HEK293 (cell line): Measurements from ENCODE around the gene SCRN2.
A peak's percentile ranks its signal among the peaks of the same experiment; 100 is the strongest.

Source experiments
- HOXC10 ChIP-seq: sonication (generic); formaldehyde crosslinking; IDR thresholded peaks from 2 replicates; pipeline ENCODE4 v1.8.1; 2023; ENCODE audit warnings: mild to moderate bottlenecking, missing genetic modification reagents
- KLF10 ChIP-seq: fragments of 450-650 bp; IDR thresholded peaks from 2 replicates; pipeline ENCODE4 v1.5.1; 2018; ENCODE audit warnings: missing biosample characterization, mild to moderate bottlenecking, missing genetic modification characterization
- OVOL3 ChIP-seq: fragments of 450-650 bp; formaldehyde crosslinking; IDR thresholded peaks from 2 replicates; pipeline ENCODE4 v1.5.1; 2016; ENCODE audit warnings: missing biosample characterization, missing genetic modification characterization
- ZBTB1 ChIP-seq: fragments of 450-650 bp; formaldehyde crosslinking; IDR thresholded peaks from 2 replicates; pipeline ENCODE4 v1.5.1; 2016; ENCODE audit warnings: missing biosample characterization, missing genetic modification characterization
- ZBTB8A ChIP-seq: fragments of 450-650 bp; formaldehyde crosslinking; IDR thresholded peaks from 2 replicates; pipeline ENCODE4 v1.5.1; 2016; ENCODE audit warnings: missing biosample characterization, missing genetic modification characterization
- ZEB2 ChIP-seq: fragments of 450-650 bp; formaldehyde crosslinking; IDR thresholded peaks from 2 replicates; pipeline ENCODE4 v1.5.1; 2016; ENCODE audit warnings: missing biosample characterization, missing genetic modification characterization
- ZFP69B ChIP-seq: fragments of 450-650 bp; formaldehyde crosslinking; IDR thresholded peaks from 2 replicates; pipeline ENCODE4 v1.5.1; 2016; ENCODE audit warnings: missing biosample characterization, missing genetic modification characterization
- ZNF138 ChIP-seq: fragments of 450-650 bp; formaldehyde crosslinking; IDR thresholded peaks from 2 replicates; pipeline ENCODE4 v1.5.1; 2016; ENCODE audit warnings: missing biosample characterization, missing genetic modification characterization, borderline replicate concordance
- ZNF155 ChIP-seq: fragments of 450-650 bp; formaldehyde crosslinking; IDR thresholded peaks from 2 replicates; pipeline ENCODE4 v1.5.1; 2016; ENCODE audit warnings: missing biosample characterization, missing genetic modification characterization
- ZNF174 ChIP-seq: fragments of 450-650 bp; formaldehyde crosslinking; IDR thresholded peaks from 2 replicates; pipeline ENCODE4 v1.5.0; 2017; ENCODE audit warnings: missing biosample characterization, mild to moderate bottlenecking, missing genetic modification characterization
- ZNF175 ChIP-seq: fragments of 450-650 bp; formaldehyde crosslinking; IDR thresholded peaks from 2 replicates; pipeline ENCODE4 v1.5.1; 2016; ENCODE audit warnings: missing biosample characterization, missing genetic modification characterization
- ZNF184 ChIP-seq: fragments of 450-650 bp; IDR thresholded peaks from 2 replicates; pipeline ENCODE4 v1.5.1; 2018; ENCODE audit warnings: missing biosample characterization, mild to moderate bottlenecking, missing genetic modification characterization
- ZNF239 ChIP-seq: fragments of 450-650 bp; formaldehyde crosslinking; IDR thresholded peaks from 2 replicates; pipeline ENCODE4 v1.5.1; 2016; ENCODE audit warnings: missing biosample characterization, missing genetic modification characterization
- ZNF280C ChIP-seq: fragments of 450-650 bp; formaldehyde crosslinking; IDR thresholded peaks from 2 replicates; pipeline ENCODE4 v1.5.1; 2016; ENCODE audit warnings: missing biosample characterization, missing genetic modification characterization
- ZNF324 ChIP-seq: fragments of 450-650 bp; formaldehyde crosslinking; IDR thresholded peaks from 2 replicates; pipeline ENCODE4 v1.5.1; 2016; ENCODE audit warnings: missing biosample characterization, missing genetic modification characterization
- ZNF398 ChIP-seq: fragments of 450-650 bp; formaldehyde crosslinking; IDR thresholded peaks from 2 replicates; pipeline ENCODE4 v1.5.1; 2017; ENCODE audit warnings: missing biosample characterization, missing genetic modification characterization
- ZNF521 ChIP-seq: fragments of 450-650 bp; formaldehyde crosslinking; IDR thresholded peaks from 2 replicates; pipeline ENCODE4 v1.5.1; 2017; ENCODE audit warnings: missing biosample characterization, mild to moderate bottlenecking, missing genetic modification characterization
- ZNF596 ChIP-seq: fragments of 450-650 bp; IDR thresholded peaks from 2 replicates; pipeline ENCODE4 v1.5.0; 2018; ENCODE audit warnings: missing biosample characterization, mild to moderate bottlenecking, missing genetic modification characterization, moderate library complexity
- ZNF600 ChIP-seq: fragments of 450-650 bp; formaldehyde crosslinking; IDR thresholded peaks from 2 replicates; pipeline ENCODE4 v1.5.1; 2016; ENCODE audit warnings: missing biosample characterization, missing genetic modification characterization
- ZNF623 ChIP-seq: fragments of 450-650 bp; formaldehyde crosslinking; IDR thresholded peaks from 2 replicates; pipeline ENCODE4 v1.5.1; 2016; ENCODE audit warnings: missing biosample characterization, missing genetic modification characterization
- ZNF626 ChIP-seq: fragments of 450-650 bp; sonication (Bioruptor Pico); formaldehyde crosslinking; IDR thresholded peaks from 2 replicates; pipeline ENCODE4 v1.5.1; 2018; ENCODE audit warnings: missing biosample characterization, missing genetic modification characterization, inconsistent platforms
- ZNF768 ChIP-seq: fragments of 450-650 bp; formaldehyde crosslinking; IDR thresholded peaks from 2 replicates; pipeline ENCODE4 v1.5.1; 2018; ENCODE audit warnings: missing biosample characterization, mild to moderate bottlenecking, missing genetic modification characterization
- TF ChIP-seq, protein P1 (sequence below): fragments of 450-650 bp; formaldehyde crosslinking; IDR thresholded peaks from 2 replicates; pipeline ENCODE4 v1.5.1; 2016; ENCODE audit warnings: missing biosample characterization, missing genetic modification characterization
- TF ChIP-seq, protein P2 (sequence below): fragments of 450-650 bp; formaldehyde crosslinking; IDR thresholded peaks from 2 replicates; pipeline ENCODE4 v1.5.1; 2016; ENCODE audit warnings: missing biosample characterization, missing genetic modification characterization
- TF ChIP-seq, protein P3 (sequence below): fragments of 450-650 bp; formaldehyde crosslinking; IDR thresholded peaks from 2 replicates; pipeline ENCODE4 v1.5.1; 2016; ENCODE audit warnings: missing biosample characterization, missing genetic modification characterization
- TF ChIP-seq, protein P4 (sequence below): fragments of 450-650 bp; formaldehyde crosslinking; IDR thresholded peaks from 2 replicates; pipeline ENCODE4 v1.5.1; 2016; ENCODE audit warnings: missing biosample characterization, missing genetic modification characterization
- TF ChIP-seq, protein P5 (sequence below): fragments of 450-650 bp; formaldehyde crosslinking; IDR thresholded peaks from 2 replicates; pipeline ENCODE4 v1.5.1; 2017; ENCODE audit warnings: missing biosample characterization, missing genetic modification characterization

SCRN2 gene

GRCh38 chr17:47810200-47810821, 30.8 kb downstream of the SCRN2 start (continued):
- no peak for TF ChIP-seq ZNF398 (tag by site-specific recombination)
- no peak for TF ChIP-seq ZNF174
- TF ChIP-seq ZNF280C (tag by site-specific recombination), result no peak
- TF ChIP-seq ZNF521 (tag by site-specific recombination), result no peak
- TF ChIP-seq, protein P1, sequence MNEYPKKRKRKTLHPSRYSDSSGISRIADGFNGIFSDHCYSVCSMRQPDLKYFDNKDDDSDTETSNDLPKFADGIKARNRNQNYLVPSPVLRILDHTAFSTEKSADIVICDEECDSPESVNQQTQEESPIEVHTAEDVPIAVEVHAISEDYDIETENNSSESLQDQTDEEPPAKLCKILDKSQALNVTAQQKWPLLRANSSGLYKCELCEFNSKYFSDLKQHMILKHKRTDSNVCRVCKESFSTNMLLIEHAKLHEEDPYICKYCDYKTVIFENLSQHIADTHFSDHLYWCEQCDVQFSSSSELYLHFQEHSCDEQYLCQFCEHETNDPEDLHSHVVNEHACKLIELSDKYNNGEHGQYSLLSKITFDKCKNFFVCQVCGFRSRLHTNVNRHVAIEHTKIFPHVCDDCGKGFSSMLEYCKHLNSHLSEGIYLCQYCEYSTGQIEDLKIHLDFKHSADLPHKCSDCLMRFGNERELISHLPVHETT (tag by site-specific recombination), result 0 out of 2 replicates have a peak, but pooled peaks have one; percentile 24
- TF ChIP-seq ZNF596 (tag by site-specific recombination), result no peak
- TF ChIP-seq, protein P2, sequence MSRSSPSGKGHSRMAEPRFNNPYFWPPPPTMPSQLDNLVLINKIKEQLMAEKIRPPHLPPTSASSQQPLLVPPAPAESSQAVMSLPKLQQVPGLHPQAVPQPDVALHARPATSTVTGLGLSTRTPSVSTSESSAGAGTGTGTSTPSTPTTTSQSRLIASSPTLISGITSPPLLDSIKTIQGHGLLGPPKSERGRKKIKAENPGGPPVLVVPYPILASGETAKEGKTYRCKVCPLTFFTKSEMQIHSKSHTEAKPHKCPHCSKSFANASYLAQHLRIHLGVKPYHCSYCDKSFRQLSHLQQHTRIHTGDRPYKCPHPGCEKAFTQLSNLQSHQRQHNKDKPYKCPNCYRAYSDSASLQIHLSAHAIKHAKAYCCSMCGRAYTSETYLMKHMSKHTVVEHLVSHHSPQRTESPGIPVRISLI (tag by site-specific recombination), result 0 out of 2 replicates have a peak, but pooled peaks have one; percentile 27
- 0 out of 2 replicates have a peak, but pooled peaks have one; percentile 25 for TF ChIP-seq ZNF324
- TF ChIP-seq HOXC10 (CRISPR knock-in tag), result no peak
- no peak for TF ChIP-seq KLF10 (tag by site-specific recombination)
- TF ChIP-seq ZNF184 (tag by site-specific recombination), result no peak
- TF ChIP-seq ZNF626 (tag by site-specific recombination), result no peak
- TF ChIP-seq, protein P3, sequence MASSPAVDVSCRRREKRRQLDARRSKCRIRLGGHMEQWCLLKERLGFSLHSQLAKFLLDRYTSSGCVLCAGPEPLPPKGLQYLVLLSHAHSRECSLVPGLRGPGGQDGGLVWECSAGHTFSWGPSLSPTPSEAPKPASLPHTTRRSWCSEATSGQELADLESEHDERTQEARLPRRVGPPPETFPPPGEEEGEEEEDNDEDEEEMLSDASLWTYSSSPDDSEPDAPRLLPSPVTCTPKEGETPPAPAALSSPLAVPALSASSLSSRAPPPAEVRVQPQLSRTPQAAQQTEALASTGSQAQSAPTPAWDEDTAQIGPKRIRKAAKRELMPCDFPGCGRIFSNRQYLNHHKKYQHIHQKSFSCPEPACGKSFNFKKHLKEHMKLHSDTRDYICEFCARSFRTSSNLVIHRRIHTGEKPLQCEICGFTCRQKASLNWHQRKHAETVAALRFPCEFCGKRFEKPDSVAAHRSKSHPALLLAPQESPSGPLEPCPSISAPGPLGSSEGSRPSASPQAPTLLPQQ (tag by site-specific recombination), result no peak
- TF ChIP-seq ZFP69B, result no peak
- TF ChIP-seq, protein P4, sequence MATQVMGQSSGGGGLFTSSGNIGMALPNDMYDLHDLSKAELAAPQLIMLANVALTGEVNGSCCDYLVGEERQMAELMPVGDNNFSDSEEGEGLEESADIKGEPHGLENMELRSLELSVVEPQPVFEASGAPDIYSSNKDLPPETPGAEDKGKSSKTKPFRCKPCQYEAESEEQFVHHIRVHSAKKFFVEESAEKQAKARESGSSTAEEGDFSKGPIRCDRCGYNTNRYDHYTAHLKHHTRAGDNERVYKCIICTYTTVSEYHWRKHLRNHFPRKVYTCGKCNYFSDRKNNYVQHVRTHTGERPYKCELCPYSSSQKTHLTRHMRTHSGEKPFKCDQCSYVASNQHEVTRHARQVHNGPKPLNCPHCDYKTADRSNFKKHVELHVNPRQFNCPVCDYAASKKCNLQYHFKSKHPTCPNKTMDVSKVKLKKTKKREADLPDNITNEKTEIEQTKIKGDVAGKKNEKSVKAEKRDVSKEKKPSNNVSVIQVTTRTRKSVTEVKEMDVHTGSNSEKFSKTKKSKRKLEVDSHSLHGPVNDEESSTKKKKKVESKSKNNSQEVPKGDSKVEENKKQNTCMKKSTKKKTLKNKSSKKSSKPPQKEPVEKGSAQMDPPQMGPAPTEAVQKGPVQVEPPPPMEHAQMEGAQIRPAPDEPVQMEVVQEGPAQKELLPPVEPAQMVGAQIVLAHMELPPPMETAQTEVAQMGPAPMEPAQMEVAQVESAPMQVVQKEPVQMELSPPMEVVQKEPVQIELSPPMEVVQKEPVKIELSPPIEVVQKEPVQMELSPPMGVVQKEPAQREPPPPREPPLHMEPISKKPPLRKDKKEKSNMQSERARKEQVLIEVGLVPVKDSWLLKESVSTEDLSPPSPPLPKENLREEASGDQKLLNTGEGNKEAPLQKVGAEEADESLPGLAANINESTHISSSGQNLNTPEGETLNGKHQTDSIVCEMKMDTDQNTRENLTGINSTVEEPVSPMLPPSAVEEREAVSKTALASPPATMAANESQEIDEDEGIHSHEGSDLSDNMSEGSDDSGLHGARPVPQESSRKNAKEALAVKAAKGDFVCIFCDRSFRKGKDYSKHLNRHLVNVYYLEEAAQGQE (tag by site-specific recombination), result no peak
- no peak for TF ChIP-seq ZNF768 (tag by site-specific recombination)
- TF ChIP-seq ZEB2 (tag by site-specific recombination), result no peak
- TF ChIP-seq OVOL3 (tag by site-specific recombination), result no peak
- no peak for TF ChIP-seq ZNF155
- no peak for TF ChIP-seq ZBTB1
- no peak for TF ChIP-seq ZNF138 (tag by site-specific recombination)
- TF ChIP-seq ZBTB8A, result no peak
- TF ChIP-seq ZNF175 (tag by site-specific recombination), result no peak
- TF ChIP-seq ZNF623 (tag by site-specific recombination), result no peak
- TF ChIP-seq, protein P5, sequence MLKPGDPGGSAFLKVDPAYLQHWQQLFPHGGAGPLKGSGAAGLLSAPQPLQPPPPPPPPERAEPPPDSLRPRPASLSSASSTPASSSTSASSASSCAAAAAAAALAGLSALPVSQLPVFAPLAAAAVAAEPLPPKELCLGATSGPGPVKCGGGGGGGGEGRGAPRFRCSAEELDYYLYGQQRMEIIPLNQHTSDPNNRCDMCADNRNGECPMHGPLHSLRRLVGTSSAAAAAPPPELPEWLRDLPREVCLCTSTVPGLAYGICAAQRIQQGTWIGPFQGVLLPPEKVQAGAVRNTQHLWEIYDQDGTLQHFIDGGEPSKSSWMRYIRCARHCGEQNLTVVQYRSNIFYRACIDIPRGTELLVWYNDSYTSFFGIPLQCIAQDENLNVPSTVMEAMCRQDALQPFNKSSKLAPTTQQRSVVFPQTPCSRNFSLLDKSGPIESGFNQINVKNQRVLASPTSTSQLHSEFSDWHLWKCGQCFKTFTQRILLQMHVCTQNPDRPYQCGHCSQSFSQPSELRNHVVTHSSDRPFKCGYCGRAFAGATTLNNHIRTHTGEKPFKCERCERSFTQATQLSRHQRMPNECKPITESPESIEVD (tag by site-specific recombination), result peak; percentile 58; the same call in 1 of the 2 replicates
- TF ChIP-seq ZNF600 (tag by site-specific recombination), result peak; percentile 40; the same call in 1 of the 2 replicates
- no peak for TF ChIP-seq ZNF239 (tag by site-specific recombination)
